NCI-H524 treated with DMSO at 0.1 percent for 48 hours (cell line): ENCODE data around the gene CHST2.
"Not testable (repeated sequence)": the region's sequence is repeated elsewhere in the genome, so short reads cannot be mapped to it uniquely, and the experiment has no call there.

Experiments used
- DNase-seq: peaks from one replicate; lab custom pipeline; 2025; lab: John Stamatoyannopoulos, UW

CHST2 gene, protein sequence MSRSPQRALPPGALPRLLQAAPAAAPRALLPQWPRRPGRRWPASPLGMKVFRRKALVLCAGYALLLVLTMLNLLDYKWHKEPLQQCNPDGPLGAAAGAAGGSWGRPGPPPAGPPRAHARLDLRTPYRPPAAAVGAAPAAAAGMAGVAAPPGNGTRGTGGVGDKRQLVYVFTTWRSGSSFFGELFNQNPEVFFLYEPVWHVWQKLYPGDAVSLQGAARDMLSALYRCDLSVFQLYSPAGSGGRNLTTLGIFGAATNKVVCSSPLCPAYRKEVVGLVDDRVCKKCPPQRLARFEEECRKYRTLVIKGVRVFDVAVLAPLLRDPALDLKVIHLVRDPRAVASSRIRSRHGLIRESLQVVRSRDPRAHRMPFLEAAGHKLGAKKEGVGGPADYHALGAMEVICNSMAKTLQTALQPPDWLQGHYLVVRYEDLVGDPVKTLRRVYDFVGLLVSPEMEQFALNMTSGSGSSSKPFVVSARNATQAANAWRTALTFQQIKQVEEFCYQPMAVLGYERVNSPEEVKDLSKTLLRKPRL

DNA sequence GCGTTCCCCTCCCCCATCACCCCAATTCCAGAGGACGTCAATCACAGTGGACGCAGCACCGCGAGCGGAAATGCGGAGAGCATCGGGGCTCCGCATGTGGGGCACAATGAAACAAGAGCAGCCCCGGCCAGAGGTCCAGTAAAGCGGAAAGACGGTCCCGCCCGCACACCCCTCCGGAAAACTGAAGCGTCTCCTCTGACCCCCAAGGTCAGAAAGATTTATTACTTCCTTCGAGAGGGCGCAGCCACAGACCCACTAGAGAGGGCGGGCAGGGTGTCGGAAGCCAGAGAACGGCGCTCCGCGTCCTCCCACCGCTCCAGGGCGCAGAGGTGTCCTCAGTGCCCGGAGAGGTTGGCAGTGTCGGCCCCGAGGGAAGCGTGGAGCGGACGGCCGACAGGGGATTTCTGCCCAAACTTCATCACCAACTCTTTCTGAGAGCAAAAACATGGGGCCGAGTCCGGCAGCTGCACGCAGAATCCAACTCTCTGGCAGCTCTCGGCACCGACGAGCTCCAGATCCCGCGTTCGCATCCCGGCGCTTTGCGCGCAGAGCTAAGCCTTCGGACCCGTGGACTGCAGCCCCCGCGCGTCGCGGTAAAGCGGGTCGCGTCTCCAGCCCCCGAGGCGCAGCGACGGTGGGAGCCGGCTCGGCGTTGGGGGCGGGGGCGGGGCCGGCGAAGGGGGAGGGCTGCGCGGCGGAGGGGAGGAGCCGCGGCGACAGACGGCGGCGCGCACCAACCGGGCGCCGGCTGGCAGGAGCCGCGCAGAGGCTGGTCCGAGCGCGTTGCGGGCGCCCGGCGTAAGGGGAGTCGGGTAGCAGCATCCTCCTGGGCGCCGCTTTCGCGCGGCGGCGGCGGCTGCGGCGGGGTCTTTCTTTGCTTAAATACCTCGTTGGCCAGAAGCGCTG lies at the start of gene CHST2:
CHST2 (plus strand) TSS at position 763 of the 906 bp plus-strand sequence. CDS start 1,046 bp downstream, outside the sequence.
- peak; percentile 70 for DNase-seq

DNA sequence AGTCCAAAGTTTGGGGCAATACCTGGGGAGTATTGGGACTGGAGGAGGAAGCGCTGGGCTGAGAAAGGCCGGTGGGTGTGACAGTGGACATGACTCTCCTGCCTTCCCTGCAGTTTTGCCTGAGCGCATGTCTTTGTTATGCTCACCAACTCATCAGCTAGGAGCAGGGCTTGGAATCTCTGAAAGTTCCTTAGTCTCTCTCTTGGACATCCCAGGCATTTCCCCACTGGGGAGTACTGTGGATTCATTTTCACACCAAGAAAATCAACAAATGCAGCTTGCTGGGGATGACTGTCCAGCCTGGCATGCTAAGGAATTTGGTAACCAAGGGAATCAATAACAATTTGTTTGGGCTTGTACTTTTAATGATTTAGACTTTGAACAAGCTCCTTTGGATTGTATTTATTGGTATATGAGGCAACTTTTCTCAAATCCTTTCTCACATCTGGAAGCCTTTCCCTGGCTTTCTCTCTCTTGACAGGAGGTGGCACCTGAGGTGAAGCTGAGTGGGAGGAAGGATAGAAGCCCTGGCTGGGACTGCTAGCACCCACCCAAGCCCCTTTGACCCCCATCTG lies 48.5 kb upstream of the CHST2 start:
- no peak for DNase-seq

DNA sequence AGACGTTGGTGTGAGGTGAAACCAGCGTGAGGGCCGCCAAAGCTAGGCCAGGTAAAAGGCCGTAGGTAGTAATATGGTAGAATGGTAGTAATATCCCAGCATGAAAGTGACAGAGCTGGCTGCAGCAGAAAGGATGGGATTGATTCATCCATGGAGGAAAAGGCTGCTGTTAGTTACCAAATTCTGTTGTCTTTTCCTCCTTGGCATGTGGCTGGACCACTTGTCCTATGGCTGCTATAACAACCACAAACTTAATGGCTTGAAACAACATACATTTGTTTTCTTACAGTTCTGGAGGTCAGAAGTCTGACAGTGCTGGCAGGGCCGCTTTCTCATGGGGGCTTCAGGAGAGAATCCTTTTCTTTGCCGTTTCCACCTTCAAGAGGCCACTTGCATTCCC lies 47.8 kb upstream of the CHST2 start:
- DNase-seq: no peak

DNA sequence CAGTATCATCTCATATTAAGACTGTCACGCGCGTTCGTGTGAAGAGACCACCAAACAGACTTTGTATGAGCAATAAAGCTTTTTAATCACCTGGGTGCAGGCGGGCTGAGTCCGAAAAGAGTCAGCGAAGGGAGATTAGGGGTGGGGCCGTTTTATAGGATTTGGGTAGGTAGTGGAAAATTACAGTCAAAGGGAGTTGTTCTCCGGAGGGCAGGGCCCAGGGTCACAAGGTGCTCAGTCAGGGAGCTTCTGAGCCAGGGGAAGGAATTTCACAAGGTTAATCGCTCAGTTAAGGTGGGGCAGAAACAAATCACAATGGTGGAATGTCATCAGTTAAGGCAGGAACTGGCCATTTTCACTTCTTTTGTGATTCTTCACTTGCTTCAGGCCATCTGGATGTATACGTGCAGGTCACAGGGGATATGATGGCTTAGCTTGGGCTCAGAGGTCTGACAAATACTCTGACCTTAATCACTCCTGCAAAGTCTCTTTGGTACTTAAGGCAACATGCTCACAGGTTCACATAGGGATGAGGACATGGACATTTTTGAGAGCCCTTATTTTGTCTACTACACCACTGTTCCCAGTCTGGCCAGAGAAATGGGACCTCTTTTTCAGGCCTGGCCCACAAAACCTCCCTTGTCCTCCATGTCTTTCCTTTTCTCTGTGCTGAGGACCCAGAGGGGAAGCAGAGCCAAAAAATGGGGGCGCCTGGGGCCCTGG lies 47.1 kb upstream of the CHST2 start:
- DNase-seq: not testable (repeated sequence)

DNA sequence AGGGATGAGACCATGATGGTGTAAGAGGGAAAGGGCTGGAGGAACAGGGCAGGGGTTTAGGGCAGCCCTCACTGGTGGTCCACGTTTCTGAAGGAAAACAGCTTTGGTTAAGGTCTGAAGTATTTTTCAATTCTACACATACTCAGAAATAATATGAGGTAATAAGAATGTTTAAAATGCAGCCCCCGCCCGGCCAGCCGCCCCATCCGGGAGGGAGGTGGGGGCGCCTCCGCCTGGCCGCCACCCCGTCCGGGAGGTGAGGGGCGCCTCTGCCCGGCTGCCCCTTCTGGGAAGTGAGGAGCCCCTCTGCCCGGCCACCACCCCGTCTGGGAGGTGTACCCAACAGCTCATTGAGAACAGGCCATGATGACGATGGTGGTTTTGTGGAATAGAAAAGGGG lies 46.0 kb upstream of the CHST2 start:
- DNase-seq: not testable (repeated sequence)

DNA sequence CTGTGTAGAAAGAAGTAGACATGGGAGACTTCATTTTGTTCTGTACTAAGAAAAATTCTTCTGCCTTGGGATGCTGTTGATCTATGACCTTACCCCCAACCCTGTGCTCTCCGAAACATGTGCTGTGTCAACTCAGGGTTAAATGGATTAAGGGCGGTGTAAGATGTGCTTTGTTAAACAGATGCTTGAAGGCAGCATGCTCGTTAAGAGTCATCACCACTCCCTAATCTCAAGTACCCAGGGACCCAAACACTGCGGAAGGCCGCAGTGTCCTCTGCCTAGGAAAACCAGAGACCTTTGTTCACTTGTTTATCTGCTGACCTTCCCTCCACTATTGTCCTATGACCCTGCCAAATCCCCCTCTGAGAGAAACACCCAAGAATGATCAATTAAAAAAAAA lies 45.6 kb upstream of the CHST2 start:
- DNase-seq: not testable (repeated sequence)

DNA sequence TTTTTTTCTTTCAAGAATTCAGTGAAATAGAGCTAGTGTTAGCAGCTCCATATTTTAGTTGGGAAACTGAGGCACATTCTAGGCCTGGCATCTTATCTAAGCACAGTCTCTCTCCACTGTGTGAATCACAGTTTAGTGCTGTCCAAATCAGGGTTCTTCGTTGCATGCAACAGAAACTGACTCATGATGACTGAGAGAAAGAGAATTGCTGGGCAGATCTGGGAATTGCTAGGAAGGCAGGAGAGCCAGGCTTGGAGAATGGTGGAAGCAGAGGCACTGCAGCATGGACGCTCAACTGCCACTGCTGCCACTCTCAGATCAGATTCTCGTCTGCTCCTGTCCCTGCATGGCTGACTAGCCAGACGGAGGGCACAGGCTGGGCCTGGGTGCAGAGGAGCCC lies 40.7 kb upstream of the CHST2 start:
- no peak for DNase-seq

DNA sequence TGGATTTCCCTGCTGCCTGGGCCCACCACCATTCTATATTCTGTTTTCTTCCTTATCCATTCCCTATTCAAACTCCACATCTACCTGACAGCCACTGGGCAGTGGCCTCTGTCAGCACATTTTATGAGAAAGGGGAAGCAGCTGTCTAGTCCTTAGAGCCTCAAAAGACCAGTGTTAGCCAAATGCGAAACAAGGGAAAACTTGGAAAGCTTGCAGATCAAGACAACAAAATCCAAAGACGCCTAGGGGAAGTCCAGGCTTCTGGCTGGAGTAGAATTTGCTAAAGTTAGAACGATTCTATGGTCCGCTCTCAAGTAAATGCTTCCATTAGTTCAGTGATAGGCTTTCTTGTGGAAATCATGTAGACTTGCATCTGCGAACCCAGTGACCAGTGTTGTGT lies 39.4 kb upstream of the CHST2 start:
- no peak for DNase-seq

DNA sequence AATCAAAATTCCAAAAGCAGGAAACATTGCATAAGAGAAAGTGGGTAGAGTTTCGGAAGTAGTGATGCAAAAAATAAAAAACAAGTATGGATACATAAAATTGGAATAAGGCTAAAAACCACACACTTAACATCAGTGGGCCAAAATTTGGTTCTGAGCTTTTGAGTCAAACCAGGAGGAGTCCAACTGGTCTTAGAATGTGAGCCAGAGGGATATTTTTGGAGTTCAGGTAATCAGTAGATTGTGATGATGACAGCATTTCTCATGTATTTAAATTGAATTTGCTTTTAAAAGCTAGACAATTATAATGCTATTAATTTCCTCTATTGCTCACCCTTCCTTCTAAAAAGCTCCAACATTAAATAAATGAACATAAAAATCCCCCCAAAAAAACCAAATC lies 38.2 kb upstream of the CHST2 start:
- DNase-seq: no peak

DNA sequence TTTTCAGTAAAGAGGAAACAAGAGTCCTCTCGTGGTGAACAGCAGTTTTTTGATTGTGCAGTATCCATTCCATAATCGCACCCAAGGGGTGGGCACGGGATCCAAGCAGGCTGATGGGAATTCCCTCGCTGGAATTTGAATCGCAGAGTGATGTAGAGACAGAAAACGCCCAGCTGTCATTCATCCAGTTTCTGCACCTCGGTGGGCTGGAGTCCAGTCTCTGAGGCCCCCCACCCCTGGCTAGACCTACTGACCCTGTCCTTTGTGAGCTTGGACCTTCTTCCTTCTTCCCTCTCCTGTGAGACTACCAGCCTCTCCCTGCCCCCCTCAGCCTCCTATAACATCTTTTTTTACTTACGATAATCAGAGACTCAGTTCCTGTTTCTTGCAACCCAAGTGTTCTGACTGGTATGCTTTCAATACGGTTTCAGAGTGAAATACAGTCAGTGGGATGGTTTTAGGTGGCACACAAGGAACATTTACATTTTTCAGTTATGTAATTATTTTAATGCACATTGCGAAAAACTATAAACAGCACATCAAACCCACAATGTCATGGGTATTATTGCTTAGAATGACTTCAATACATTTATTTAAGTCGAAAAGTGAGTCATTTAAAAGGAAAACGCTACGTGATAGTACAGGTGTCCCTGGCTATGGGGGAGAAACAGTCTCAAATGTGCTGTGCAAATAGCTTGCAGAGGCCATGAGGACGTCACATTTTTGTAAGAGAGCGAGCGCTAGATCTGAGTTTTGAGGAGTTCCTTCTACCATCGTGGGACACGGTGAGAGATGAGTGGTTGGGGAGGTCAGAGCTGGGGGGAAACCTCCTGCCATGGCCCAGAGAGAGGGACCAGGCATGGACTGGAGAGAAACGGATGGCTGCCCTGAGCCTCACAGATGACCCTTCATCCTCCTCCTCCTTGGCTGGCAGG lies 37.5 kb upstream of the CHST2 start:
- no peak for DNase-seq

DNA sequence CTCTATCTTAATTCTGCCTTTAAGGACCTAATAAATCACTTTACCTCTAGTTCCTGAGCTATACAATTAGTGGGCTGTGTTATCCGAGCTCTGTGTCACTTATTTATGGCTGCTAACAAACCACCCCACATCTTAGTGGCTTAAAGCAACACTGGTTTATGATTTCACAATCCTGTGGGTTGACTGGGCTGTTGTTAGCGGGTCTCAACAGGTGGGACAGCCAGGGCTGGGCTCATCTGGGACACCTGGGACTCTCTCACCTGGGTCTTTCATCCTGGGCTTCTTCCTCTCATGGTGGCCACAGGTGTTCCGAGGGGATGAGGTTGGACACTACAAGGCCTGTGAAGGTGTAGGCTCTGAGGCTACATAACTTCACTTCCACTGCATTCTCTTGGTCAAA lies 35.8 kb upstream of the CHST2 start:
- no peak for DNase-seq

DNA sequence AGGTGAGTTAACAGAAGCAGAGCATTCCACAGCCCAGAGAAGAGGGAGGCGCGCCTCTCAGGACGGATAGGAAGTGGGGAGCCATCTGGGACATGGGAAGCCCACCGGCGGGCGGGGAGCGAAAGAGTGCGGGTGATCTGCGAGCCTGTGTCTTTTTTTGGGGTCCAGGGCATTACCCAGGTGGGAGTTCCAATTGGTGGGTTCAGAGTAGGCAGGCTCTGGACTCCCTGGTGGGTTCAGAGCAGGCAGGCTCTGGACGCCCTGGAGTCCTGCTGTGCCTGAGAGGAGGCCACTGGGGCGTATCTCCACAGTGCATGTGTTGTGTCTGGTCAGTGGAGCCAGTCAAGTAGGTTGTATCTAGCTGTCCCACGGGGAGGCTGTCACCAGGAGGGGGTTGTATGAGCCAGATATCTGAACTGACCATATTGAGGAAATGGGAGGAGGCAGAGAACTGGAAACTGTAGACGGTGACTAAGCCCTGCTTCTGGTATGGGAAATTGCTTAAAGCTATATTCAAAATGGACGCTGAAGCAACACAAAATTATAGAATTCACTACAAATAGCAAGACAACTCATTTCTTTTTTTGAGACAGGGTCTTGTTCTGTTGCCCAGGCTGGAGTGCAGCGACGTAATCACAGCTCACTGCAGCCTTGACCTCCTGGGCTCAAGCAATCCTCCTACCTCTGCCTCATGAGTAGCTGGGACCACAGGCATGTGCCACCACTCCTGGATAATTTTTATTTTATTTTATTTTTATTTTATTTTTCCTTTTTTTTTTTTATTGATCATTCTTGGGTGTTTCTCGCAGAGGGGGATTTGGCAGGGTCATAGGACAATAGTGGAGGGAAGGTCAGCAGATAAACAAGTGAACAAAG lies 34.5 kb upstream of the CHST2 start:
- no peak for DNase-seq

DNA sequence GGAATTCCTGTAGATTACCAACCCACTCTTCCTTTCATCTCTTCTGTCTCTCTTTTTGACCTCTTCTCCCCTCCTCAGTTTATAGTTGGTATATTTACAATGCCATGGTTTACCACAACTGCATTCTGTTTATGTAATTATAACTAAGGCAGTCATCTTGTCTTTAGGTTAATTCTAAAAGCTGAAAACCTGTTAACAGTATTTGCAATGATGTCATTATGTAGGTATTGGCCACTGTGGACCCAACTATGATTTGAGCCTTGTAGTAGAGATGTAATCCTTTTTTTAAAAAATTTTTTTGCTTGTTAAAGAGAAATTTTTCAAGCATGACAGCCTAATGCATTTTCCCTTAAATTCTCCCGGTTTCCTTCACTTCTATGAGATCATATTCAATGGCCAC lies 30.7 kb upstream of the CHST2 start:
- DNase-seq: no peak

DNA sequence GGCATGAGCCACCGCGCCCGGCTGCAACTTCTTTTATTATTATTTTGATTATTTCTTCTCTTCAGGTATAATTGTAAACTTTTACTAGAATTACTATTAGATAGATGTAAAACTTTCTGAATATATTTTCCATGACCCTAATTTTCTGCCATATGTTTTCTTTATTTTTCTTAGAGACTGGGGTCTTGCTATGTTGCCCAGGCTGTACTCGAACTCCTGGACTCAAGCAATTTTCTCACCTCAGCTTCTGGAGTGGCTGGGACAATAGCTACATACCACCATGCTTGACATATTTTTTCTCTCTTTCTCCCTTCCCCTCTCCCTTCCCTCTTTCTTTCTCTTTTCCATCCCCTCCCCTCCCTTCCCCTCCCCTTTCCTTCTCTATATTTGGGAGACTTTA lies 29.6 kb upstream of the CHST2 start:
- DNase-seq: no peak

DNA sequence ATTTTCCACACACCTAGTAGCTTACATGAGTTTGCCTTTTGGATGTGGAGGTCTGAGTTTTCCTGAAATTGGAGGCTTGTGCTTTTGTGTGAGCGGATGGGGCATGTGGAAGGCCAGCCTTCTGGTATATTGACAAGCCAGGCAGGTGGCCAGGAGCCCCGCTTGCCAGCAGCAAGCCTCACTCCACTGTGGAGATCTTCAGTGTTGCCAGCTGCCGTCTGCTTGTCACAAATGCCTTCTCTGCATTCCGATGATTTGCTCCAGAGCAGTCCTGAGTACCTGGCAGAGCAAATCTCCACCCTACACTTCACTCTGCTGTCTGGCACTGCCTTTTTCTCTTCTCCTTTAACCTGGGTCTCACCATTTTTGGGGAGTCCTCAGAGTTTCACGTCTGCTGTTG lies 29.1 kb upstream of the CHST2 start:
- DNase-seq: peak; percentile 70

DNA sequence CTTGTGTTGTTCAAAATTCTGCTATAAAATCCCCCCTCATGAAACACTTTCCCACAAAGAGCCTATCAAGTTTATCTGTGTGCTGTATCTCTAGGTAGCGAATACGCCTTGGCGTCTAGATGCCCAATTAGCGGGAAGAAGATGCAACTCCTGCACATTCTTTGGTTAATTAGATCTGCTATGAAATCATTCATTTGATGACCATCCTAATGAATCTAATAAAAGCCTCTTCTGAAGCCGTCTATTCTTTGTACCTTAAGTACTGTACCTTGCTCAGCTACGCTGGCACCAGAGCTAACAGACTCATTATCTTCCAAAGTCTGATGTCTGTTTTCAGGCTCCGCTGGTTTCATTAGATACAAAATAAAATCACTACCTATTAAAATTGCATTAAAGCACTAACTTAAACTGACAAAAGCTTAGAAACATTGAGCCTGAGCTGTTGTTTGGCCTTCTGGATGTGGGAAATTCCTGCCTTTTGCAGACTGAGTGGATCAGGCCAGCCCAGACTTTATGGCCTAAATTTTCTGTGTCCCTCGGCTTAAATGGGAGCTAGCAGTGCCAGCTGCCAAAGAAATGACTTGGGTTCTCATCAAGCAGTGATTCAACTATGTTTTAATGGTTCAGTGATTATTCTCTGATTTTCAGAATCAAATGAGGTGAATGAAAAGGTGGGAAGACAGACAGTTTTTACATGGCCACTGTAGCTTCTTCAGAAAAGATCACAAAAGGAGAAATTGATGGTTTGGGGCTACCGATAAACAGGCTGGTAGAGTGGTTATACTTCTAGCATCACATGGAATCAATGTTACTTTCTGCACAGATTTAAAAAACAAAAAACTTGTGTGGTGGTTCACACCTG lies 28.4 kb upstream of the CHST2 start:
- no peak for DNase-seq

DNA sequence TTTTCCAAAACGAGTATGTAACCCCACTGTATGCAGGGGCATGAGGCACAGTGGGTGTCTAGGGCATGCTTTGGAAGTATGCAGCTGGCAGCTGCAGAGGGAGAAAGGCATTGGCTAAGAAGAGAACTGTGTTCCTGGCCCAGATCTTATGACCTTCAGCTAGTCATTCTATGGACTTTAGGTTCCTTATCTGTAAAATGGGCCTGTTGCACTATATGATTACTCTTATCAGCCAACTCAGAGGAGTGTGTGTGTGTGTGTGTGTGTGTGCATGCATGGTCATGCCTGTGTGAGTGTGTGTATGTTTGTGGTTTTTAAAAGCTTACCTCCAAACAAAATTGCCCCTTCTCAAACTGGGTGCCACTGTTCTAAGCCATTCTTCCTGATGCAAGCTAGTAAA lies 27.4 kb upstream of the CHST2 start:
- DNase-seq: no peak

DNA sequence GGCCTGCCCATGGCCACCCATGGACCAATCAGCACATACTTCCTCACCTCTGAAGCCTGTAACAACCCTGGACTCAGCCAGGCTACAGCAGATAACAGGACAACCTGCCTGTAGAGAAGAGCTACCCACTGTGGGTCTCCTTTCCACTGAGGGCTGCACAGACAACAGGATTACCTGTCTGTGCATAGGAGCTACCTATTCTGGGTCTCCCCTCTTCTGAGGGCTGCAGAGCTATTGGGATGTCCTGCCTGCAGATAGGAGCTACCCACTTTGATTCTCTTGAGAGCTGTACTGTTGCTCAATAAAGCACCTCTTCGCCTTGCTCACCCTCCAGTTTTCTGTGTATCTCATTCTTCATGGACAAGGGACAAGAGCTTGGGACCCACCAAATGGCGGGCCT lies 23.8 kb upstream of the CHST2 start:
- DNase-seq: no peak
